Mesenteric fat pad (tissue), 1 donor: ENCODE results near the gene MEF2B. TPM values are rescaled to one million over a fixed set of nuclear protein-coding genes. Genes with fewer than 3 reads are reported as not detected.

Source experiments
- DNase-seq: peaks from one replicate; pipeline ENCODE4 v3.0.0-alpha.2; 2020; ENCODE audit warnings: low spot score
- total RNA-seq: library from RNA; stranded (reverse); fragmentation: NEBNext Ultra II Directional; extraction: Animal tissue kit (Norgen Biotek cat#: 25700); gene quantifications from one replicate; pipeline ENCODE4 v1.2.1, GENCODE V29; 2021
- donor health status: DM: yes; HTN: yes; CAD: no.

MEF2B gene
- total RNA-seq, 1 donor from 2014 or later, result 2.0 TPM

DNA sequence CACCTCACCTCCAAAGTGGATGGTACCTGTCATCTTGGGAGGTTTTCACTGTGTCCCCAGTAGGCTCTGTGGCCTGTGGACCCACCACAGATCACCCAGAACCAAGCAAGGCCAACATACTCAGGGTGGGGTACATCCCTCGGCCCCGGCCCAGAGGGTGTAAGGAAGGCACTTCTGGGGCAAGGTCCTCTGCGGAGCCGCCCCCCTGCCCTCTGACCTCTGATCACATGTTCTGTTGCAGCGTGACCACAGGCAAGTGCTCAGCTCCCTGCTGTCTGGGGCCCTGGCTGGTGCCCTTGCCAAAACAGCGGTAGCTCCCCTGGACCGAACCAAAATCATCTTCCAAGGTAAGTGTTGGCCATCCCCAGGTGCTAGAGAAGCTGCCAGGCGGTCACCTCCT lies 68.5 kb downstream of the MEF2B start:
- DNase-seq, result no peak

DNA sequence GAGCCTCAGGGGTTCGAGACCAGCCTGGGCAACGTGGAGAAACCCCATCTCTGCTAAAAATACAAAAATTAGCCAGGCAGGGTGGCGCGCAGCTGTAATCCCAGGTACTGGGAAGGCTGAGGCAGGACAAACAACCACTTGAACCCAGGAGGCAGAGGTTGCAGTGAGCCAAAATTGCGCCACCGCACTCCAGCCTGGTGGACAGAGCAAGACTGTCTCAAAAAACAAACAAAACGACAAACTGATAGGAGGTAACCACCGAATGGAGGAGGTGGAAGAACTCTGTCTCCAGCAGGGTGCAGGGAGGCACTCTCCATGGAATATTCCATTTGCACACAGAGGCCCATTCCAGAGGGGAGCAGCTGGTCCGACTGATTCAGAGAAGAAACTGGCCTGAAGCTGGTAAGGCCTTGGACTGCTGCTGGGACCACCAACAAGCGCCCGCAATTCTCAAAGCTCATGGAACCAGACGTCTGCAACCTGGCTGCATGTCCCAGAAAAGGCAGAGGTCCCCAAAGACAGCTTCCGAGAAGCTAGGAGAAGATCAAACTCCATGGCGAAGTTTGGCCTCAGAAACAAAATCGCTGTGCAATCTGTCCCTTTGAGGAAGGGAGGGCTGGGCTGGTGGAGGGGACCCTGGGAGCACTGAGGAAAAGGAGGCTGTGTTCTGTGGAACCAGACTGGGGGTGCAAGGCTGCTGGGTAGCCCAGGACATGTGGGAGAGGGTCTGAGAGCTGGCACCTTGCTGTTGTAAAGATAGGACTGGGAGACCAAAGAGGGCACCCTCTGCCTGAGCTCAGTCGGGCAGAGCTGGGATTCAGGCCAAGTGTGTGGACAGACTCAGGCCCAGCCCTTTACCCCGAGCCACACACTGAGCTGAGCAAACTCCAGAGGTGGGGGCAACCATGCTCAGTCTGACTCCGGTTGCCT lies 71.1 kb downstream of the MEF2B start:
- DNase-seq, result no peak

GRCh38 chr19:19098084-19098702 lies 71.9 kb downstream of the MEF2B start:
- DNase-seq, result no peak

- DNase-seq, result no peak
Measured at GRCh38 chr19:19096641-19097627, 73.1 kb downstream of the MEF2B start.

DNA sequence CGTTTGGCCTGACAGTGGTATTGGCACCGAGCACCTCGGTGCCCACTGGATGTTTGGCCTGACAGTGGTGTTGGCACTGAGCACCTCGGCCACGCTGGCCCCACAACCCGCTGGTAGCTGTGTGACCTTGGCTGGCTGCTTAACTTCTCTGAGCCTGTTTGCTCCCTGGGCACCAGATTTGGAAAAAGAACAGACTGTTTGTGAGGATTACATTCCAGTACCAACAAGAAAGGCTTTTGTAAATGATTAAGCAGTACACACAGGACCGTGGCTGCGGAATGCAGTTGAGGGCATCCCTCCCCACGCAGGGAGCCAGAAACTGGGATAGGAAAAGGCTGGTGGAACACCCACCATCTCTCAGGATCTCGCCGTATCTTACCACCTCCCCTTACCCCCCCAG lies 74.4 kb downstream of the MEF2B start:
- DNase-seq, result no peak

Other genes starting within 250 kb of the MEF2B start
- gene HOMER3, start 229.0 kb downstream of the MEF2B start, total RNA-seq, result 31.5 TPM
- 58.8 TPM for gene SUGP2, start 136.7 kb downstream of the MEF2B start, total RNA-seq
- gene ARMC6, start 136.7 kb downstream of the MEF2B start, total RNA-seq, result 18.1 TPM
- 8.4 TPM for gene SLC25A42, start 106.3 kb downstream of the MEF2B start, total RNA-seq
- gene TMEM161A, start 31.8 kb downstream of the MEF2B start, total RNA-seq, result 18.0 TPM
- gene BORCS8, start 21.9 kb upstream of the MEF2B start, total RNA-seq, result 30.8 TPM
- gene RFXANK, start 22.0 kb upstream of the MEF2B start, total RNA-seq, result 51.1 TPM
- gene NR2C2AP, start 33.2 kb upstream of the MEF2B start, total RNA-seq, result 10.7 TPM
- gene NCAN, start 41.7 kb upstream of the MEF2B start, total RNA-seq, result not detected
- 1.3 TPM for gene TM6SF2, start 103.0 kb upstream of the MEF2B start, total RNA-seq
- gene SUGP1, start 150.2 kb upstream of the MEF2B start, total RNA-seq, result 32.9 TPM
- 45.4 TPM for gene MAU2, start 150.6 kb upstream of the MEF2B start, total RNA-seq
- 98.9 TPM for gene GATAD2A, start 235.4 kb upstream of the MEF2B start, total RNA-seq